Subcutaneous preadipocyte (primary cell): Measurements from ENCODE around the gene NCS1. TPM values are rescaled to one million over a fixed set of nuclear protein-coding genes. Genes with fewer than 3 reads are reported as not detected.

Experiments
- total RNA-seq: library from RNA; depleted of rRNA; stranded (reverse); fragments of >200 nt; gene quantifications from 2 replicates; pipeline ENCODE4 v1.2.3, GENCODE V29; 2012

NCS1 gene
- 33.1 and 47.9 TPM in 2 replicates for total RNA-seq

DNA sequence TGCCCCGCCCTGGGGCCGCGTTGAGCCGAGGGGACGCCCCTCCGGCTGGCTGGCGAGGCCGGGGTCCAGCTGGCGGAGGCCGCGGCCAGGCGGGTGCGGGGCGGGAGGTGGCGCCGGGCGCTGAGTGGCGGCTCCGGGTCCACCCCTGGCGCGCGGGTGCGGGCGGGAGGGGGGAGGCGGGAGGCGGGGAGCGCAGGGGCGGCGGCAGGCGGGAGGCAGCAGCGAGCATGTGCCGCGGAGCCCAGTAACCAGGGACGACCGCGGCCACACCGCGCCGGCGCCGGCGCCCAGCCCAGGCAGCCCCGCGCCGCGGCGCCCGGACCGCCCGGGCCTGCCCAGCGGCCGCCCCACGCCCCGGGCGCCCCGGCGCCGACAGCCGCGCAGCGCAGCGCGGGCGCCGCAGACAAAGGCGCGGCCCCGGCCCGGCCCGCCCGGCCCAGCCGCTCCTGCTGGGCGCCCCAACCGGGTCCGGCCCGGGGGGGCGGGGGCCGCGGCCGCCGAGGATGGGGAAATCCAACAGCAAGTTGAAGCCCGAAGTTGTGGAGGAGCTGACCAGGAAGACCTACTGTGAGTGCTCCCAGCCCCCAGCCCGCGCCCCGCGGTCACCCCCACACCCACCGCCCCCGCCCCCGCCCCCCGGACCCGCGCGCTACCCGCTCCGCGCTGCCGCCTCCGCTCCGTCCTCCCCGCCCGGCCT, at the start of gene NCS1:
NCS1 (plus strand) TSS at position 244 of the 697 bp plus-strand sequence; CDS start at position 504, 260 bp downstream.

DNA sequence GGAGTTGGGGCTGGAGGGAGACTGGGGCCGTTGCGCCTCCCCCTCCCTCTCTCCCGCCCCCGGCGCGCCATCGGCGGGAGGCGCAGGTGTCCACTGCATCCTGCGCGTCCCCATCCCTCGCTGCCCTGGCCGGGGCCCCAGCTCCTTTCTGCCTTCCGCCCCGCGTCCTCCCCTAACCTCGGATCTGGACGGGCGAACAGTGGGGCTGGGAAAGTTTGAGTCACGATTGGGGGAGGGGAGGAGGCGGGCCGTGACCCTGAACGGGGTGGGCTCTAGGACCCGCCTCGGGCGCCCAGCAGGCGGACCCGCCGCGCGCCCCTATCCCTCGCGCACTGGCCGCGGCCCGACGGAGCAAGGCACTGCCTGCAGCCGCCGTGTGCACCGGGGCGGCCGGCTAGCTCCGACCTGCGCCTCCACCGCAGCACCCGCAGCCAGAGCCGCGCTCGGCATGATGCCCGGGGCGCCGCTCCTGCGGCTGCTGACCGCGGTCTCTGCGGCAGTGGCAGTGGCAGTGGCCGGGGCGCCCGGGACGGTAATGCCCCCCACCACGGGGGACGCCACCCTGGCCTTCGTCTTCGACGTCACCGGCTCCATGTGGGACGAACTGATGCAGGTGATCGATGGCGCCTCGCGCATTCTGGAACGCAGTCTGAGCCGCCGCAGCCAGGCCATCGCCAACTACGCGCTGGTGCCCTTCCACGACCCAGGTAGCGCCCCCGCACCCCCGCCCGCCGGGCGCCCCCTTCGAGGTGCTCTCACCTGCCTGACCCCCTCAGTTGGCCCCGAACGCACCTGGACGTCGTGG, 93.4 kb downstream of the NCS1 start, which contains the start of gene HMCN2:
HMCN2 (plus strand) TSS at position 330 of the 805 bp plus-strand sequence; CDS start at position 449, 119 bp downstream.

Other genes with a start within 250 kb of the NCS1 start
- 25.4 and 43.0 TPM in 2 replicates for gene FNBP1, start 129.2 kb upstream of the NCS1 start, total RNA-seq
- gene GPR107, start 118.5 kb upstream of the NCS1 start, total RNA-seq: 14.0 and 17.6 TPM in 2 replicates
- under 0.01 and 0.20 TPM in 2 replicates for gene HMCN2, start 93.4 kb downstream of the NCS1 start, total RNA-seq